Stimulated activated CD8-positive, alpha-beta memory T cell treated with anti-CD3 and anti-CD28 coated beads, Interleukin-12 subunit alpha, Interleukin-12 subunit beta, amount 100 ng/mL, for 4 hours (primary cell): ENCODE results near the gene APLP1.
"Not testable (repeated sequence)": the region's sequence is repeated elsewhere in the genome, so short reads cannot be mapped to it uniquely, and the experiment has no call there.

Experiments
- DNase-seq: peaks from one replicate; pipeline ENCODE4 v3.0.0-alpha.2; 2020; ENCODE audit warnings: low read depth

The APLP1 gene

DNA sequence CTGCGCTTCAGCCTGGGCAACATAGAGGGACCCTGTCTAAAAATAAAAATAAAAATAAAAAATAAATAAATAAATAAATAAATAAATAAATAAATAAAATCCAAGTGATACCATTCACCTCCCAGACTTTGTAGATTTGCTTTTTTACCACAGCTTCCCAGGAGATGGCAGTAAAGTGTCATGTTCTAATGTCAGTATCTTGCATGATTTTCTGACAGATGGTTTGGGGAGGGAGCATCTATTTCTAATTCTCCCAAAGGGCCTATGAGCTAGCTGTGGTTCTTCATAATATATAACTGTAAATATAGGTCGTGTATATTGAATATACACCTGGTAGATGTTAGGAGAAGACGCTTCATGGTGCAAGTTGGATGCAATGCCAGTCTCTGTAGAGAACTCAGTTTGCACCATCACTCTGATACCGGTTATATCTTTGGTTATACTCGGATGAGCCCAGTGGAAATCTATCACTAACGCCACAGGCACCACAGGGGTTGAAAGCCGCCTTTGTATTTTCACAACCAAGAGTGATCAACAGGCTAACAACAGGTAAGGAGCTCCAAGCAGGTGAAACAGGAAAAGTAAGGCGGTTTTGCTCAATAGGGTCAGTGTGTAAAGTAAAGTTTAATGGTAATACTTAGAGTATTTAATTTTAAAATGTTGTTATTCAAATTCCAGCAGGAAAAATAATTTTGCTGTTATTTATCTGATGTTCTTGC is 13.9 kb downstream of the APLP1 start:
- DNase-seq, result no peak

DNA sequence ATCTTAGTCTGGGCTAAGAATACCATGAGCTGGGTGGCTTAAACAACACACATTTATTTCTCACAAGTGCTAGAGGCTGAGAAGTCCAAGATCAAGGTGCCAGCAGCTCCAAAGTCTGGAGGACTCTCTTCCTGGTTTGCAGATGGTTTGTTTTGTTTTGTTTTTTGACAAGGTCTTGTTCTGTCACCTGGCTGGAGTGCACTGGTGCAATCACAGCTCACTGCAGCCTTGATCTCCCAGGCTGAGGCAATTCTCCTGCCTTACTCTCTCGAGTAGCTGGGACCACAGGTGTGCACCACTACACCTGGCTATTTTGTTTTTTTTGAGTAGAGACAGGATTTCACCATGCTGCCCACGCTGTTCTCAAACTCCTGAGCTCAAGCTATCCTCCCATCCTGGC is 15.5 kb downstream of the APLP1 start:
- no peak for DNase-seq

DNA sequence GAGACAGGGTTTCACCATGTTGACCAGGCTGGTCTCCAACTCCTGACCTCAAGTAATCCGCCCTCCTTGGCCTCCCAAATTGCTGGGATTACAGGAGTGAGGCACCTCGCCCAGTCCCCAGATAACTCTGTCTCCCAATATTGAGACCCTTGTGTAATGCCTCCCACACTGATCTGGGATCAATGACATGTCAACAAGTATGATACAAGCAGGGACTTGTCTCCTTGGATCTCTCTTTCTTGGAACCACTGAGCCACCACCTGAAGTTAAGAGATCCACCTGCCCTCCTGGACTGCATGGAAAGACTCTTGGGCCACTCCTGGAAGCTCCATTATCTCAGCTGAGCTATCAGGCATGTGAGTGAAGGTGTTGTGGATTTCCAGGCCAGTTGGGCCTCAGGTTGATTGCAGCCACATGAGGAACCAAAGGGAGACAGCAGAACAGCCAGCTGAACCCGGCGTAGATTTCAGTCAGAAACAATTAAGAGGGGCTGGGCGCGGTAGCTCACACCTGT is 16.9 kb downstream of the APLP1 start:
- DNase-seq, result no peak

DNA sequence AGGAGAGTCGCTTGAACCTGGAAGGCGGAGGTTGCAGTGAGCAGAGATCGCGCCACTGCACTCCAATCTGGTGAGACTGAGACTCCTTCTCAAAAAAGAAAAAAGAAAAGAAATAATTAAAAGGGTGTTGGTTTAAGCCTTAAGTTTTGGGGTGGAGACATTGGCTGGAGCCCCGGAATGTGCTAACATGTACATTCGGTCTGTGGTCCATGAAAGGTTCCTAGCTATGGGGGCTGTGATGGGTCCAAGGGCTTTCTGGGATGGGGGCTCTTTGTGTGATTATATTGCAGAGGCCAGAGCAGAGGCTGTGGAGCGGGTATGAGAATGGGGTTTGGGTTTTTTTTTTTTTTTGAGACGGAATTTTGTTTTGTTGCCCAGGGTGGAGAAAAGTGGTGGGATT is 17.5 kb downstream of the APLP1 start:
- DNase-seq, result no peak

DNA sequence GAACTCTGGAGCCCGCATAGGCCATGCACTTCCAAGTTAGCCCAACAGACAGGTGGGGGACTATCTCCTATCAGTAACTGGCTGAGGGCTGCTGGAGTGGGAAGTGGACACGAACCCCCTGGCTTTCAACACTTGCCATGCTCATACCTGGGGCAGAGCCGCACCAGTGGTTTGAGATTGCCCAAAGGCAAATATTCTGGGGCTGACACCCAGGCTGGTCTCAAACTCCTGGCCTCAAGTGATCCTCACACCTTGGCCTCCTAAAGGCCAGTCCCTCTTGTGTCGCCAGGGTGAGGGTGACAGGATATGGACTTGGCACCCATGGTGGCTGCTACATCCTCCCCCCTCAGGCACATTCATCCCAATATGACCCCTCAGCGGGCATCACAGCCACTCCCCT is 18.8 kb downstream of the APLP1 start:
- DNase-seq, result no peak

DNA sequence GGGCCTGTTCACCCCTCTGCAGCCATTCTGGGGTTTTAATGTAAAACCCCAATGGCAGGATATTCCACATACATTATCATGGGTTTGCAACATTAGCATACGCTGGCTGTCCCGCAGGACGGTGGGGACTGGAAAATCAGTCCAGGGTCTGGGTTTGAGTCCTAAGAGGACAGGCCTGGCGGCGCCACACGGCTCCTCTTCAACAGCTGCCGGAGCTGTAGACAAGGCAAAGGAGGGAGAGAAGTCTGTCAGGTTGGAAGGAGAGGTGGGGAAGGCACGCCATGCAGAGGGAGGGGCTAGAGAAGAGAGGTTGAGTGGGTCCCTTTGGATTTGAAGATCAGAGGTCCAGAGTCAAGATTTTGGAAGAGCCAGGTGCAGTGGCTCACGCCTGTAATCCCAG is 20.0 kb downstream of the APLP1 start:
- DNase-seq, result no peak

DNA sequence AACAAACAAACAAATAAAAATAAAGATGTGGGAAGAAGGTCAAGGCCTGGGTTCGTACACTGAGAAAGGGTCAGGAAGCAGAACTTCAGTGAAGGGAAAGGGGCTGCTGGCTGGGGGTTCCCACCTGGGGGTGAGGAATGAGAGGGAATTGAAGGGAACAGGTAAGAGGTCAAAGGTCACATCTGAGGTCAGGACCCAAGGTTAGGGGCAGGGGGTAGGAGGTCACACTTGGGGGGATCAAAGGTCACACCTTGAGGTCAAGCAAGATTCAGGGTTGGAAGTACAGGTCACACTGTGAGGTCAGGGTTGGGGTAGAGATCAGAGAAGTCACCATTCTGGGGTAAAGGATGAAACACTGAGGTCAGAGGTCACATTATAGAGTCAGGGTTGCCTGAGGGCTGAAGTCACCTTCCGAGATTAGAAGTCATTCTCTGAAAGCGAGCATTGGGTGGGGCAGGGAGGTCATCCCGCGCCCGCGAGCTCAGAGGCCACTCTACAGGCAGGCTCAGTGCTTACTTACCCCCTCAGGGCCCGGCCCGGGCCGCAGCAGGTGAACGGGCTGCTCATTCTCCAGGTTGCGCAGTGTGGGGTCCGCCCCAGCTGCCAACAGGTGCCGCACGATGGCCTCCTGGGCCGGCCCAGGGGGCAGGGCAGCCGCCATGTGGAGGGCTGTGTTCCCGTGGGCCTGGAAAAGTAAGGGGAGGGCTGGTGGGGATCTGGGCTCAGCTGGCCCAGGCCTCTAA is 21.2 kb downstream of the APLP1 start:
- no peak for DNase-seq

DNA sequence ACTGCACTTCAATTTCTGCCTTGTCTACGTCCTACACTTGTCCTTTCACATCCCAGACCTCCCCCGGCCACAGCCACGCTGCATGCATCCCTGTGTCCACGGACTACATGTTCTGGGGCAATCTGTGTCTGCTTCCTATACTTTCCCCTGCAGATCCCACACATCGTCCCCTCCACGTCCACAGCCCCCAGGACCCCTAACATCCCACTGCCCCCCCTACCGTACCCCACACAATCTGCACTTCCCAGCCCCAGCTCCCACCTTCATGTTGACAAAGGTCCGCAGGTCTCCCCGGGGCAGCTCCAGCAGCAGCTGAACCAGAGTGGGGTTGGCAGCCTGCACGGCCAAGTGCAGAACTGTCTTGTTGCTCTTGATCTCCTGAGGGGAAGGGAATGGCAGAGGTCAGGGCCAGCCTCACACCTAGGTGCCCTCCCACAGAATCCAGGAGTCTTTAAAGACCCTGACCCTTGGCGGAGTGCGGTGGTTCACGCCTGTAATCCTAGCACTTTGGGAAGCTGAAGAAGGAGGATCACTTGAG is 21.8 kb downstream of the APLP1 start:
- DNase-seq, result no peak

DNA sequence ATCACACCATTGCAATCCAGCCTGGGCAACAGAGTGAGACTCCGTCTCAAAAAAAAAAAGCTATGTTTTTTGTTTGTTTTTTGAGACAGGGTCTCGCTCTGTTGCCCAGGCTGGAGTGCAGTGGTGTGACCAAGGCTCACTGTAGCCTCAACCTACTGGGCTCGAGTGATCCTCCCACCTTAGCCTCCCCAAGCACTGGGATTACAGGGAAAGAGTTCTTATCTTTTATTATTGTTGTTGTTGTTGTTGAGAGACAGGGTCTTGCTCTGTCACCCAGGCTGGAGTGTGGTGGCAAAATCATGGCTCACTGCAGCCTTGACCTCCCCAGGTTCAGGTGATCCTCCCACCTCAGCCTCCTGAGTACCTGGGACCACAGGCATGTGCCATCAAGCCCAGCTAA is 23.4 kb downstream of the APLP1 start:
- DNase-seq, result not testable (repeated sequence)

DNA sequence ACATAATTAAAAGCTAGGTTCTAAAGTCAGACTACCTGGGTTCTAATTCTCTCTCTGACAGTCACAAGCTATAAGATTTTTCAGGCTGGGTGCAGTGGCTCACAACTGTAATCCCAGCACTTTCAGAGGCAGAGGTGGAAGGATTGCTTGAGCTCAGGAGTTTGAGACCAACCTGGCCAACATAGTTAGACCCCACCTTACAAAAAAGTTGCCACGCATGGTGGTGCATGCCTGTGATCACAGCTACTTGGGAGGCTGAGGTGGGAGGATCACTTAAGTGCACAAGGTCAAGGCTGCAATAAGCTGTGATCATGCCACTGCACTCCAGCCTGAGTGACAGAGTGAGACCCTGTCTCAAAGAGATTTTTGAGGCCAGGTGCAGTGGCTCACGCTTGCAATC is 26.0 kb downstream of the APLP1 start:
- DNase-seq, result no peak

DNA sequence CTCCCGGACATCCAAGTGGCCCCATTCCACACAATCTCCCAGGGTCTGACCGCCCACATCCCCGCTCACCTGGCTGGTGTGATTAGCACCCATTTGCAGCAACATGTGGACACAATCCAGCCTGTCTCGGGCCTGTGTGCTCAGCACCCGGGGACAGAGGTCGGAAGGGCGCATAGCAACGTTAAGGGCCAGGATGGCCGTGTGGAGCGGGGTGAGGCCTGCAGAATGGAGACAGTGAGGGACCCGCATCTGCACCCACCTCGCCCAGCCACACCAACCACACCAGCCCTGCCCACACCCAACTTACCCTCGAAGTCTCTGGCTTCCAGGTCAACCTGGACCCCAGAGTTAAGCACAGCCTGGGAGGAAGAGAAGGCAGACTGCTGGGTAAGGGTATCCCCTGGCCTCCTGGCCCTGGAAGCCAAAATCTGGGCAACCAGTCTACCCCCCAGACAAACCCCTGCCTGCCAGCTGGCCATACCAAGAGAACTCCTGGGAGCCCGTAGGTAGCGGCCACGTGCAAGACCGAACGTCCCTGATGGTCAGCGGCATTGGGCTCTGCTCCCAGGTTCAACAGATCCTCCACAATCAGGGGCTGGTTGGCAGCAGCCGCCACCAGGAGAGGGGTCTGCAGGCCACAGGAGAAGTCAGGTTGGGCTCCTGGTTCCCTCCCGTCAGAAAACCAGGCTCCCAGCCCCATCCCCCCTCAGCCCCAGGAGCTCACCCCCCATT is 27.7 kb downstream of the APLP1 start:
- DNase-seq, result no peak

DNA sequence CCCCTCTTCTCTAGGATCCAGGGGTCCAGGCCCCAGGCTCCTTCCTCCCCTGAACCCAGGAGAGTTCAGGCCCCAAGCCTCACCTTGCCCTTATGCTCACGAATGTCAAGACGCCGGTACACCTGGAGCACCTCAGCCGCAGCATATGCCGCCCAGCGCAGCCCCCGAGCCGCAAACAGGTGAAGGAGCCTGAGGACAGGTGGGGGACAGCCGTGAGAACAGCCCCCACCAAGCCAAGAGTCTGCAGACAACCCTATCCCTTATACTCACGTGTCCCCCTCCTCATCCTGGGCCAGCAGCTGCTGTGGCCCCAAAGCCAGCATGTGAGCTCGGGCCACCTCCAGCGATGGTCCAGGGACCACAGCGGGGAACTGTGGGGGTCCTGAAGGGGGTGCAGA is 28.3 kb downstream of the APLP1 start:
- DNase-seq, result no peak

DNA sequence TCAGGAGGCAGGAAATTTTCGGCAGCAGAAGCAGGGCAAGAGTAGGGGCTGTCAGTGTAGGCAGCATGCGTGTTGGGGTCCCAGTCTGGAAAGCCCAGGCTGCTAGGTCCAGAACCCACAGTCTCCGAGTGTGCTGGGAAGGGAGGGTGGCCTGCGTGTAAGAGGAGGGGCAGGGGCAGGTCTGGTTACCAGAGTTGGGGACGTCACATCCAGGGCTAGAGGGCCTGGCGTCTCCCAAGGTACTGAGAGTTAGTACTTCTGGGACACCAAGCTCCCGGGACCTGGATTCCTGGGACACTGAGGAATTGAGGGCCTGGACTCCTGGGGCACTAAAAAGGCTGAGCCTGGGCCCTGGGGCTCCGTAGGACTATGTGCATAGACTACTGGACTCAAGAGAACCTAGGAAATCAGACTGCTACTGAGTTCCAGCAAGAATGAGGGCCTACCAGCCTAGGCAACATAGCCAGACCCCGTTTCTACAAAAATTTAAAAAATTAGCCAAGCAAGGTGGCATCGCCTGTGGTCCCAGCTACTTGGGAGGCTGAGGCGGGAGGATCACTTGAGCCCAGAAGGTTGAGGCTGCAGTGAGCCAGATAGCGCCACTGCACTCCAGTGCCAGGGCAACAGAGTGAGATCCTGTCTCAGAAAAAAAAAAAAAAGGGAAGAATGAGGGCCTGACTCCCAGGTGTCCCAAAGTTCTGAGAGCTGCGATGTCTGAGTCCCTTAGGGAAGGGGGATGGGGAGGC is 29.5 kb downstream of the APLP1 start:
- no peak for DNase-seq

DNA sequence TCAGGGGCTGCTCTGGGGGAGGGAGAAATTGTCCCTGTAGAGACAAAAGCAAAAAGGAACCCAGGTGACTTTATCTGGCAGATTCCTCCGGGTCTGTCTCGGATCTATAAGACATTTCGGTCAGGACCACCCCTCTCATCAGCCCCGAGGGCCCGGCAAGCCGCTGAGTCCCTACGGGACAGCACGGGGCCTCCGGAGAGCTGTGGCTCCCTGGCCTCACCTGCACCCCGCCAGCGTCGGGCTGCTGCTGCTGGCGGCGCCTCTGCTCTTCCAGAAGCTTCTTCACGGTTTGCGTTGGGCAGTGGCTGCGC is 30.1 kb downstream of the APLP1 start:
- no peak for DNase-seq

DNA sequence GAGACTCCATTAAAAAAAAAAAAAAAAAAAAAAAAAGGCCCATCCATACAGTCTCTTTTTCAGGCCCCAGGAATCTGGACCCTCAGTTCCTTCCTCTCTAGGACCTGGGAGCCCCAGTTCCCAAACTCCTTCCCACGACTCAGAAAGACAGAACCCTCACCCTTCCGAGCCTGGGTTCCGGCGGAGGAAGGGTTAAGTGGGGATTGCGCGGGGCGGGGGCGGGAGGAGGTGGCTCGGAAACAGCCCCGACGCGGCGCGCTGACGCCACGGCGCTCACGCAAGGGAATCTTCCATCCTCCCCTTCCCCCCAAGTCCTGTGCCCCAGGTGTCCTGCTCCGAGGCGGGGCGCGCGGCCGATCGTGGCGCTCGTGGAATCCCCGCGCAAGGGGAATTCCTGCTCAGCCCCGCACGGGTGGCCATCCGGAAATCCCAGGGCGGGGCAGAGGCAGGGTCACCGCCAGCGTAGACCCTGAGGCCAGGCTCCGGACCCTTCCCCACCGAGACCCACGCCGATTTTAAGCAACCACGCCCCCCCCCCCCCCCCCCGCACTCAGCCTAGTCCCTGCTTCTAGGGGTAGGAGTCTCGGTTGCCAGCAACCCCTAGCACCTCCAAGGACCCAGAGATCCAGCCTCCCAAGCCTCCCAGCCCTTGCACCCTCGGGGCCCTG is 31.3 kb downstream of the APLP1 start:
- peak; percentile 81 for DNase-seq

DNA sequence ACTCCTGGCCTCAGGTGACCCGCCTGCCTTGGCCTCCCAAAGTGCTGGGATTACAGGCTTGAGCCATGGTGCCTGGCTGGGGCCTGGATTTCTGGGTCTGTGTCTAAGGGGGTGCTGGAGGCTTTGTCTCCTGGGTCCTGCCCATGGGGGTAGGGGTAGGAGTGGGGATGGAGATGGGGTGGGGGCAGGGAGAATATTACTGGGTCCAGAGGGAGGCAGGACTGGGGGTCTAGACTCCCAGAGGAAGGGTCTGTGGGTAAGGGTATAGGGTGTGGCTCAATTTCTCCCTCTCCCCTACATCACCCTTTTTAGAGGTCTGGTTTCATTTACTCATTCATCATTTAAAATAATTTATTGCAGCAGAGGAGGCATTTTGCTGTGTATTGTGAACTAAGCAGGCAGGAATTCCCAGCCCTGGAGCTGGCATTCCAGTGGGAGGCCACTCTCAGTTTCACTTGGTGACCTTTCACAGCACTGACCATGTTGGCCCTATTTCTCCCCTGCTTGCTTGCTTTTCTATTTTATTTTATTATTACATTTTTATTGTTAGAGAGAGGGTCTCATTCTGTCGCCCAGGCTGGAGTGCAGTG is 32.8 kb downstream of the APLP1 start:
- DNase-seq, result no peak

DNA sequence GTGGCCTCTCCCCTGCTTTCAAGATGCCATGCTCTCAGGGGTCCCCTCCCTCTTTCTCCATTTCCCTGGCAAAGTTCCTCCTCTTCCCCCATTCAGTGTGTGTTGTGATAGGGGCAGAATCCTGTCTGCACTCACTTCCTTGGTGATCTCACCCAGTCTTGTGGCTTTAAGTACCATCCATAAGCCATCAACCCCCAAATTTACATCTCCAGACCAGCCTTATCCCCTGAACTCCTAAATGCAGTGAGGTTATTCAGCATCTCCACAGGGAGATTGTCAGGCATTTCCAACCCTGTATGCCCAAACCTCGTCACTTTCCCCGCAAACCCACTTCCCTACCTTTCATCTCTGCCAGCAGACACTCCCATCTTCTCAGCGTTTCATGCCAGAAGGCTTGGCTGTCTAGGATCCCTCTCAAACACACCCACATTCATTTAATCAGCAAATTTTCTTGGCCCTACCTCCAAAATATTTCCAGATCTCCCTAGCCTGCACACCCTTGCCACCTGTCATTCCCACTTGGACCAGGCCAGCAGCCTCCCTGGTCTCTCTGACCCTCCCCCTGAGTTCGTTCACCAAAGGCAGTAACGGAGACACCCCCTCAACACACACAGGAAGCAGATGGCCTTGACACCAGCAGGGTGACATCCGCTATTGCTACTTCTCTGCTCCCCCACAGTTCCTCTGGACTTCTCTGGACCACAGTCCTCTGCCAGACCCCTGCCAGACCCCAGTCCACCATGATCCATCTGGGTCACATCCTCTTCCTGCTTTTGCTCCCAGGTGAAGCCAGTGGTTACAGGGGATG is 33.7 kb downstream of the APLP1 start, which contains the start of gene HCST:
Gene HCST (plus strand): TSS at position 676 of the 808 bp plus-strand sequence. CDS start 65 bp downstream, at position 741.
- no peak for DNase-seq

DNA sequence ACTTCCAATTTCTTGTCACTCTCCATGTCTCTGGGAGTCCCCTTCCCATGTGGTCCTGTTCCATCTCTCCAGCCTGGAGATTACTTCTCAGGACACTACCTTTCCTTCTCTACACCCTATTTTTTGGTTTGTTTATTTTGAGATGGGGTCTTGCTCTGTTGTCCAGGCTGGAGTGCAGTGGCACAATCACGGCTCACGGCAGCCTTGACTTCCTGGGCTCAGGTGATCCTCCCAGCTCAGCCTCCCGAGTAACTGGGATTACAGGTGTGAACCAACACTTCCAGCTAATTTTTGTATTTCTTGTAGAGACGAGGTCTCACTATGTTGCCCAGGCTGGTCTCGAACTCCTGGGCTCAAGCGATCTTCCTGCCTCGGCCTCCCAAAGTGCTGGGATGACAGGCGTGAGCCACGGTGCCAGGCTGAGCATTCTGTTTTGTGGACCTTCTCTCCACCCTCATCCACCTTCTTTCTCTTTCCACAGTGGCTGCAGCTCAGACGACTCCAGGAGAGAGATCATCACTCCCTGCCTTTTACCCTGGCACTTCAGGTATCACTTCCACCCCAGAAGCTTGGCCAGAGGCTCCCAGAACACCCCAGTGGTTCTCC is 34.6 kb downstream of the APLP1 start:
- no peak for DNase-seq

DNA sequence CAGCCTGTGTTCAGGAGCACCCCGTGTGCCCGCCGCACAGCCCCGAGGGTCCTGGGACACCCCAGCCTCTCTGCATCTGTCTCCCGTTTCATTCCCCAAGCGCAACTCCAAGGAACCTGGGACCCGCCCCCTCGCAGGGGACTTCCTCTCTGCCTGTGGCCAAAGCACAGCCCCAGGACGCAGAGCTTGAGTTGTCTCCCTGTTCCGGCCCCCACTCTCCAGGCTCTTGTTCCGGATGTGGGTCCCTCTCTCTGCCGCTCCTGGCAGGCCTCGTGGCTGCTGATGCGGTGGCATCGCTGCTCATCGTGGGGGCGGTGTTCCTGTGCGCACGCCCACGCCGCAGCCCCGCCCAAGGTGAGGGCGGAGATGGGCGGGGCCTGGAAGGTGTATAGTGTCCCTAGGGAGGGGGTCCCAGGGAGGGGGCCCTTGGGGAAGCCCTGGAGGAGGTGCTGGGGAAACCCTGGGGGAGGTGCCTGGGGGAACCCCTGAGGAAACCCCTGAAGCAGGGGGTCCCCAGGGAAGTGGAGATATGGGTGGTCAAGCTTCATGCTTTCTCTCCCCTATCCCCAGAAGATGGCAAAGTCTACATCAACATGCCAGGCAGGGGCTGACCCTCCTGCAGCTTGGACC is 35.3 kb downstream of the APLP1 start:
- DNase-seq, result peak; percentile 84
